Skin of body (tissue), 2 donors: Measurements from ENCODE around the gene KY. TPM values are rescaled to one million over a fixed set of nuclear protein-coding genes. Genes with fewer than 3 reads are reported as not detected.

Experiments used
- DNase-seq: peaks from one replicate; lab custom pipeline; 2025; lab: John Stamatoyannopoulos, UW
- total RNA-seq: library from RNA; depleted of rRNA; stranded (reverse); fragments of >200 nt; gene quantifications from one replicate; pipeline ENCODE4 v1.2.3, GENCODE V29; 2014

The KY gene
- total RNA-seq, 1 donor from 2014 or later, result 7.2 TPM

DNA sequence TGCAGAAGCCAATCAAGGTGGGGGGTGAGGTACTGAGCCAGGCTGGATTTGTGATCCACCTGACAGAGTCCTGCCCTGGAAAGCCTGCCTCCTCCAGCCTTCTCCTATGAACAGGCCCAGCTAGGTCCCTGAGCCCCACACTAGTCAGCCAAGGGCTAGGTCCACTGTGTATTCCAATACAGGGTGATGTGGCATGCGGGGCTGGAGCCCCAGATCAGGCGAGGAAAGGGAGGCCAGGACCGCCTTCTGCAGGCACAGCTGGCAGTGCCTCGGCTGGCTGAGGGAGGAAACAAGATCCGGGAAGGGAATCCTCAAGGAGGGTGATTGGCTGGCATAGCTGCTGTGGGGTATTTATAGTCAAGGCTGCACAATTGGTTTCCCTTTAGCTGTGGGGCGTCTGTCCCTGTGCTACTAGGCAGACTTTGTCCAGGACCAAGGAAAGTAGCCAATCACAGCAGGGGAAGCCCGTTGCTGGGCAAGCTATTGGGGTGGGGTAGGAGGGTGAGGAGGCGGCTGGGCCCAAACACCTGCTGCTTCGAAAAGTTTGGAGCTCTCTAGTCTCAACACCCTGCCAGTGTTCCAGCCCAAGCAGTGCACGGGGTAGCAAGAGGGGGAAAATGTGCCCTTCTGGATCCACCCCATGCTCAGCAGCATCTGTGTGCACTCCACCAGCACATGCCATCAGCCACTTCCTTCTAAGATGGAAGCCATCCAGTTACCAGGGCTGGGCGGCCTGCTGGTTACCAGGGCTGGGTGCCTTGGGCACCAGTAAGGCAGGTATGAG lies 5.9 kb downstream of the KY start:
- peak; percentile 23 for DNase-seq

- DNase-seq, result no peak
Observed at GRCh38 chr3:134643150-134643675, 7.6 kb downstream of the KY start.

- DNase-seq, result no peak
Observed at GRCh38 chr3:134642445-134643149, 8.2 kb downstream of the KY start.

DNA sequence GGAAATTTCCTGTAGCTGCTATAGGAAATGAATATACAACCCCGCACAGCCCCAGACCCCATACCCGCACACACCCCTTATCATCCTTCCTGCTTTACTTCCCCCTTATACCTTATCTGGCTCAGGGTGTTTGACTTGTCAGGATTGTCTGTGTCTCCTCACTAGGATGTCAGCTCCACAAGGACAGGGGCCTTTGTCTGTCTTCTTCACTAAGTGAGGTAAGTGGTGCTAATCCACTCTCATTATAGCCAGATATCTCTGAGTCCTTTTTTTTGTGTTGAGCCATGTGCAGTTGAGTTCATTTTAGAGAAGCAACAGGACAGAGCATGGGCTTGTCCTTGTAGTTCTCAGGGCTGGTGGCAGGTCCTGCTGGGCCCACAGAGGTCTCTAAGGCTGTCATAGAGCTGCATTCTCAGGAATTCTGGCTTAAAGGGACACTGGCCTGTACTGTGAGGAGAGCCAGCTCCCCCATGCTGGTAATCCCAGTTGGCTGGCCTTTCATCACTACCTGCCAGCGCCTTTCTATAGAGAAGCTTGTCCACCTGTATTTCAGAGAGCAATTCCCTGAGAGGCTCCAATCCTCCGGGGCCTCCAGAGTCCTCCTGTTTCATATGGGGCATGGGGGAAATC lies 9.0 kb downstream of the KY start:
- DNase-seq, result no peak

- no peak for DNase-seq
Observed at GRCh38 chr3:134640872-134641470, 9.9 kb downstream of the KY start.

DNA sequence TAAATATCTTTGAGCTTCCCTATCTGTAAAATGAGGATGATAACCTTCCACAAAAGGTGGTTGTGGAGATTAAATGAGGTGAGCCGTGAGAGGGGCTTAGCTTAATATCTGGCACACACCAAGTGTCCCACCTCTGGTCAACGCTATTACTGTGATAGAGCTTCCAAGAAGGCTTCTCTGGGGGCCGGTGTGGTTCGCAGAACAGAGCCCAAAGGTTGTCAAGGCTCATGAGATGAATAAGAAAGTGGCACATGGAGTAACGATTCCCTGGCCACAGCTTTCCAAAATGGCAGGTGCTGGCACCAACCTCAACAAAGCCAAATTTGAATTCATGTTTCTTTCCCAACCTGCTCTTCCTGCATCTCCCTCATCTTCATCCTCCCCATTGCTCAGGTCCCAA lies 10.4 kb downstream of the KY start:
- no peak for DNase-seq

DNA sequence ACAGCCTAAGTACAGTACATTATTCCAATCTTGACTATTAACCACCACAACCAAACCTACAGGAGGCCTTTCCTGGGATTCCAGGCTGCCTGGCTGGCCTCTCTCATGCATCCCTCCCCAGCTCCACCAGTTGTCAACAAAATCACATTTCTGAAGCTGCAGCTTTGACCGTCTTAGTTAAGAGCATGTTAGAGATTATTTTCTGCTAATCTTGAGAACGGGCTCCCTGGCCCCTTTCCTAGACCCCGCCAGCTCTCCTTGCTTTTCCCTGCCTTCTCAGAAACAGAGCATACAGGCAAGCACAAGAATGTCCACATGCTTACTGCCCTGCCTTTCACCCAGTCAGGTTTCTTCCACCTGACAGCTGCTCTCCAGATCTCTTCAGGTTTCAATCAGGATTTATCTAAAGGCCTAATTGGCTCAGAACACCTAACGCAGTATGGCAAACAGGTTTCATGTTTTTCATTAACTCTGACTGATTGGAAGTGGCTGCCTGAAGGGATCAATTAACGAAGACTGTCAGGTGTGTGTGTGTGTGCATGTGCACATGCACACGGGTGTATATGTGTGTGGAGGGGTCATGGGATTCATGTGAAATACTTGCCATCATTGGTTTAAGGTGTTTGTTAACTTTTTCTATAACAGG lies 12.3 kb downstream of the KY start:
- DNase-seq, result no peak

DNA sequence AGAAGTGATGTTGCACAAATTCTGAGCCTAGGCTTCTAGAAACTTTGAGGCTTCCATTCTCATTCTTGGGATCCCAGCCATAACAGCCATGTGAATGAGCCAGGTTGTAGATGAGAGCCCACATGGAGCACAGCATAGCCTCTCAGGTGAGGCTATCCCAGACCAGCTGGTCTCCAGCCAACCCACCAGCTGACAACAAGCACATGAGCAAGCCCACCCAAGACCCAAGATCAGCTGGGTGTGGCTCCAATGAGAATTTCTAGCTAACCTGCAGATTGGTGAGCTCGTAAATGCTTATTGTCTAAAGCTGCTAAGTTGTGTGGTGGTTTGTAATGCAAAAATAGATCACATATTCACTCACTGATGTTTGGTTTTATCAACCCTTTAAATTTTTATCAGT lies 14.4 kb downstream of the KY start:
- DNase-seq, result no peak

- DNase-seq, result no peak
Observed at GRCh38 chr3:134630506-134630905, 20.3 kb downstream of the KY start.

DNA sequence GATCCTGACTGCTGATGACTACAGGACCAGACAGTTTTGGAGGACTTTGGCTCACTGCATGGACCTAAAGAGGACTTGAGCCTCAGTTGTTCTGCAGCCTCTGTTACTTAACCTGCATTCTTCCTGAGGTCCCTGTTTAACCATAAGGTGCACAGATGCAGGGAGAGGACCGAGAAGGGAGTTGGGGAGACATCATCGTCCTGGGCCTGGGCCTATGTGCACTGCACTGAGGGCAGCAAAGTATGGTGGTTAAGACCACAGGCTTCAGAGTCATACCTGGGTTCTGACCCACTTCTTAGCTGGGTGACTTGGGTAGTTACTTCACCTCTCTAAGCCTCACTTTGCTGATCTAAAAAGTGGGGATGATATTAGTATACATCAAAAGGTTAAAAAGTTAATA lies 21.9 kb downstream of the KY start:
- DNase-seq, result no peak

- DNase-seq, result no peak
Observed at GRCh38 chr3:134627831-134628230, 23.0 kb downstream of the KY start.

- no peak for DNase-seq
Observed at GRCh38 chr3:134625885-134626741, 24.7 kb downstream of the KY start.

DNA sequence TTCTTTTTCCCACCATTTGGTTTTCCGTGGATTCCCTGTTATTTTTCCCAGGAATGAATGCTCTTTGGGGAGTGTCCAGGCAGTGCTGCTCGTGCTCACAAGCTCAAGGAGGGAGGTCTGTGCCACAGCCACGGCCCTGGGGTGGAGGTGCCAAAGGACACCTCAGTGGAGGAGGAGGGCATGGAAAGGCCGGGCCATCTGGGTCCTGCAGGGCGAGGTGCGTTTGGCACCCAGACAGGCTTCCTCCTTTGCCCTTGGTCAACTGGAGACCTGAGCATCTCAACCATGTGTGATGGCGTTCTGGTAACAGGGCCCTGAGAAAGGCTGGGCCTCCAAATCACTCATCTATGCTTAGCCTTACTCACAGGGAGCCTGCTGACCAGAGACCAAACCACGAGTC lies 25.4 kb downstream of the KY start:
- DNase-seq, result no peak

DNA sequence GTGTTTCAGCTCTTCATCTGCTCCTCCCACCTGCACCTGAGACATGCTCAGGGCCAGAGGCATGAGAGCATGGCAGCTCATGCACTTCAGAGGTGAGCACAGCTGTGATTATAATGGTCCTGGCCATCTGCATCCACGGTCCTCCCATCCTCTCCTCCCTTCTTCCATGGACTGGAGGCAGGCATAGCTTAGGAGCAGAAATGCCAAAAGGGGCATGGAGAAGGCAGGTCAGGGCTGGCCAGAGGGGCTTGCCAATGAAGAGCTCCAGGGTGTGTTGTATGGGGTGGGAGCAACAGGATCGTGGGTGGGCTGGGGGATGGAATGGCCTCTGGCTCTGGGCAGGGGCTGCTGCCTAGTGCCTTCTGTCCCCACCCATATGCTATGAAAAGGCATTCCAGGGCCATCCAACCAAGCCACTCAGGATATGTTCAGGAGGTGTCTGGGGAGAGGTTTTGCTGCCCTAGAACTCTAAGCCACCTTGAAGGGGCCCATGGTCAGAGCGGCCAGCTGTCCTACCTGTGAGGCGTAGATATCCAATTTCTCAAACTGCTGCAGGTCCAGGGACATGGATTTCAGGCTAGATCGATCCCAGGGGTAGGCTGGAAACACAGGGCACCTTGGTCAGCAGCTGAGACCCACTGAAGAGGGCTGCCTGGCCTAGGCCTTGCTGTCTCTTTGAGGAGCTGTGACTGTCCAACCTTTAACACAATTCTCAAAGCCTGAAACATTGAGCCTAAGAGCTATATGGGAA lies 26.1 kb downstream of the KY start:
- DNase-seq, result no peak

- DNase-seq, result no peak
Observed at GRCh38 chr3:134623615-134624245, 27.1 kb downstream of the KY start.

DNA sequence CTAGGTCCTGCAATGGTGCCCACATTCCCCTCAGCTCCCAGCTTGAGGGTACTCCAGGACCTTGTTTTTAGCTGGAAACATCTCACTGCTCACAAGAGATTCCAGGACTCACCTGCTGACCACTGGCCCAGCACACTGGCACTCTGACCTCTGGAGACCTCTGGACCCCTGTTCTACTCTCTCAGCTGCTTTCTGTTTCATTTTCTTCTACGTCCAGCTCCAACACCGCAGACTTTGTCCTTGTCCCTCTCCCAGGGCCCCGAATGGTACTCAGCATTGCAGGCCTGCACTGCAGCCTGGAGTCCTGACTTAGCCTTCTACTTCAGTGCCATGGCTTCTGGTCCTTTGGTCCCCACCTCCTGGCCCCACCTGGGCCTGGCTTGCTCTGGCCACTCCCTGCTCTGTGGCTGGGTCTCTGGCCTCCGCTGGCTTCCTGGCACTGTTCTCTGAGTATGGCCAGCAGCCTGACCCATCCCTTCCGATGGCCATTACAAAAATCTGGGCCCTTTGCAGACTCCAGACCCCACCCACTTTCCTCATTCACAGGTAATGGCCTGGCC lies 27.9 kb downstream of the KY start:
- DNase-seq, result no peak

DNA sequence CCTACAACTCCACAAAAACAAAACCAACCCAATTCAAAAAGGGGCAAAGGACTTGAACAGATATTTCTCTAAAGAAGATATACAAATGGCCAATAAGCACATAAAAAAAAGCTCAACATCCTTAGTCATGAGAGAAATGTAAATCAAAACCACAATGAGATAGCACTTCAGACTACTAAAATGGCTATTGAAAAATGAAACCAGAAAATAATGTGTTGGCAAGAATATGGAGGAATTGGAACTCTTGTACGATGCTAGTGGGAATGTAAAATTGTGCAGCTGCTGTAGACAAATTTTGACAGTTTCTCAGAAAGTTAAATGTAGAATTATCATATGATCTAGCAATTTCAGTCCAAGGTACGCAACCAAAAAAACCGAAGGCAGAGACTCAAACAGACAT lies 29.0 kb downstream of the KY start:
- DNase-seq, result no peak

- DNase-seq, result no peak
Observed at GRCh38 chr3:134620476-134621115, 30.2 kb downstream of the KY start.
